ENCODE results near the gene TAF1C. TPM values are rescaled to one million over a fixed set of nuclear protein-coding genes. Genes with fewer than 3 reads are reported as not detected.

TAF1C gene
- total and polyA plus RNA-seq, 2 of the 8 experiments (the other 6 are each of a cell fraction or from before 2014, with no cell fraction given): 44.6 to 63.8 TPM

DNA sequence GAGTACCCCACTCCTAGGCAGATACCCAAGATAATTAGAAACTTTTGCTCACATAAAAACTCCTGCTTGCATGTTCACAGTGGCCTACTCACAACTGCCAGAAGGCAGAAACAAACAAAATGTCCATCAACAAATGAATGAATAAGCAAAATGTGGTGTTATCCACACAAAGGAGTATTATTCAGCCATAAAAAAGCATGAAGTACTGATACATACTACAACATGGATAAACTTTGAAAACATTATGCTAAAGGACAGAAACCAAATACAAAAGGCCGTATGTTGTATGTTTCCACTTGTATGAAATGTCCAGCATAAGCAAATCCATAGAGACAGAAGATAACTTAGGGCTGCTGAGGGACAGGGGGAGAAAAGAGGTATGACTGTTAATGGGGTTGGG is 43.8 kb downstream of the TAF1C start:
- no peak overlapping the region for H4K5ac ChIP-seq (ENCODE audit: insufficient read length, low read depth, low read length)

More for the DNA sequence above, 43.8 kb downstream of the TAF1C start:
- Histone ChIP-seq H3K4me1 (replicated peaks in 1 of 4; ENCODE audit: control insufficient read depth in 3 of 4, insufficient read depth in 4 of 4, low read length in 3 of 4) (peaks cover 7 to 20% (median 12%) of the 10 kb centered on the region in 4 experiments), H3K23me2 (ENCODE audit: low read depth, low read length) (peaks cover 8% of the 10 kb centered on the region; the same call in 1 of the 2 replicates), H3K18ac (ENCODE audit: extremely low read depth, low read length) (no peak overlapping the region), H3K79me1 (ENCODE audit: low read depth, low read length) (peaks cover 8% of the 10 kb centered on the region), H3K27ac (ENCODE audit: low read depth, low read length) (no peak overlapping the region), H3K27me3 (replicated peaks in 1 of 4; ENCODE audit: control insufficient read depth in 3 of 4, extremely low read depth in 1 of 4, insufficient read depth in 3 of 4, low read length in 3 of 4) (peaks cover 0 to 7% (median 3%) of the 10 kb centered on the region in 4 experiments; a peak in 2 of 7 replicates), H2BK120ac (replicated peaks; ENCODE audit: low read depth, low read length) (no peak overlapping the region), H3K23ac (ENCODE audit: insufficient read length) (no peak overlapping the region), H3K9me3 (ENCODE audit: insufficient read depth in 2 of 2, low read depth in 1 of 2, low read length in 1 of 2) (no peaks in the 10 kb centered on the region), H3K79me2 (ENCODE audit: control insufficient read depth in 1 of 2, insufficient read depth in 2 of 2, low read length in 2 of 2) (peaks cover 5 to 55% of the 10 kb centered on the region in 2 experiments; a peak in 3 of 4 replicates), H2BK5ac (ENCODE audit: low read depth, low read length) (no peak overlapping the region), H3K4me3 (ENCODE audit: extremely low read depth in 1 of 4, insufficient read depth in 2 of 4, low read depth in 3 of 4, low read length in 4 of 4) (peak overlapping the region in 2 of 4 experiments; percentile 91 to 97; a peak in 2 of 8 replicates), H3K4me2 (ENCODE audit: insufficient read depth in 1 of 2, low read depth in 2 of 2, low read length in 2 of 2) (peak overlapping the region; percentile 89 to 97; a peak in 3 of 4 replicates), H2BK12ac (ENCODE audit: low read depth, low read length) (no peak overlapping the region), H3K4ac (replicated peaks; ENCODE audit: insufficient read length, low read depth, low read length) (no peak overlapping the region), H3K9ac (replicated peaks in 1 of 4; ENCODE audit: extremely low read depth in 1 of 4, low read depth in 3 of 4, low read length in 3 of 4) (no peak overlapping the region), H2AFZ (ENCODE audit: low read length) (no peak overlapping the region), H3K36me3 (ENCODE audit: control insufficient read depth in 2 of 4, insufficient read depth in 4 of 4, low read length in 3 of 4) (peaks cover 0 to 3% (median 0%) of the 10 kb centered on the region in 4 experiments; a peak in 1 of 8 replicates), H3K56ac (replicated peaks; ENCODE audit: insufficient read length, low read depth, low read length) (no peak overlapping the region), H2BK15ac (ENCODE audit: low read length) (no peak overlapping the region), H2AK5ac (ENCODE audit: low read depth, low read length) (no peak overlapping the region), H3K14ac (ENCODE audit: insufficient read length) (no peak overlapping the region), H4K91ac (replicated peaks; ENCODE audit: insufficient read length, low read length) (no peak overlapping the region), H2BK20ac (ENCODE audit: low read length) (no peak overlapping the region), H4K20me1 (replicated peaks in 1 of 2; ENCODE audit: control insufficient read depth in 1 of 2, insufficient read depth in 2 of 2, low read length in 2 of 2) (peaks cover 3 to 6% of the 10 kb centered on the region in 2 experiments), H4K8ac (ENCODE audit: extremely low read depth, insufficient read depth, low read length) (no peak overlapping the region)
- DNase-seq (ENCODE audit: low read depth in 1 of 2, low spot score in 2 of 2) (no peak), FAIRE-seq (no peak)
- 86% methylated on average over 1 of the region's 1 CpG; no CpG with 5 or more reads in 1 of the 2 experiments for WGBS, 2 experiments (ENCODE audit: extremely low coverage in 1 of 2, insufficient coverage in 1 of 2, insufficient read length in 1 of 2, insufficient replicate concordance in 2 of 2, low coverage in 1 of 2, low lambda C conversion rate in 2 of 2, missing lambda C conversion rate in 1 of 2)
- ChIA-PET POLR2A (ENCODE audit: partially characterized antibody) (no interaction called here), CTCF (ENCODE audit: partially characterized antibody) (interaction anchor here (0.5 to 4.9 kb wide), 5 partner anchors 13 to 36 kb away, joined by 3 to 44 read pairs (median 4); partner anchors contain the start of gene MBTPS1)
- TF ChIP-seq EP300 (IDR thresholded peaks at IDR 0.05; ENCODE audit: borderline replicate concordance in 1 of 2, low read depth in 2 of 2, low read length in 2 of 2) (no peak), CTBP2 (IDR thresholded peaks at IDR 0.05; ENCODE audit: borderline replicate concordance, insufficient read depth, insufficient read length, low read length) (no peak), CEBPB (IDR thresholded peaks at IDR 0.05; ENCODE audit: low read depth, low read length) (no peak), NANOG (IDR thresholded peaks at IDR 0.05; ENCODE audit: insufficient read depth, low read depth, low read length, poor library complexity, severe bottlenecking) (no peak), SUZ12 (IDR thresholded peaks at IDR 0.05; ENCODE audit: low read length) (no peak), RBBP5 (IDR thresholded peaks at IDR 0.05; ENCODE audit: borderline replicate concordance, low read depth, low read length) (no peak), BRCA1 (IDR thresholded peaks at IDR 0.05; ENCODE audit: low read depth, low read length) (no peak)
- TF ChIP-seq, protein P1, sequence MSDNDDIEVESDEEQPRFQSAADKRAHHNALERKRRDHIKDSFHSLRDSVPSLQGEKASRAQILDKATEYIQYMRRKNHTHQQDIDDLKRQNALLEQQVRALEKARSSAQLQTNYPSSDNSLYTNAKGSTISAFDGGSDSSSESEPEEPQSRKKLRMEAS (IDR thresholded peaks at IDR 0.05): no peak
- TF ChIP-seq, protein P2, sequence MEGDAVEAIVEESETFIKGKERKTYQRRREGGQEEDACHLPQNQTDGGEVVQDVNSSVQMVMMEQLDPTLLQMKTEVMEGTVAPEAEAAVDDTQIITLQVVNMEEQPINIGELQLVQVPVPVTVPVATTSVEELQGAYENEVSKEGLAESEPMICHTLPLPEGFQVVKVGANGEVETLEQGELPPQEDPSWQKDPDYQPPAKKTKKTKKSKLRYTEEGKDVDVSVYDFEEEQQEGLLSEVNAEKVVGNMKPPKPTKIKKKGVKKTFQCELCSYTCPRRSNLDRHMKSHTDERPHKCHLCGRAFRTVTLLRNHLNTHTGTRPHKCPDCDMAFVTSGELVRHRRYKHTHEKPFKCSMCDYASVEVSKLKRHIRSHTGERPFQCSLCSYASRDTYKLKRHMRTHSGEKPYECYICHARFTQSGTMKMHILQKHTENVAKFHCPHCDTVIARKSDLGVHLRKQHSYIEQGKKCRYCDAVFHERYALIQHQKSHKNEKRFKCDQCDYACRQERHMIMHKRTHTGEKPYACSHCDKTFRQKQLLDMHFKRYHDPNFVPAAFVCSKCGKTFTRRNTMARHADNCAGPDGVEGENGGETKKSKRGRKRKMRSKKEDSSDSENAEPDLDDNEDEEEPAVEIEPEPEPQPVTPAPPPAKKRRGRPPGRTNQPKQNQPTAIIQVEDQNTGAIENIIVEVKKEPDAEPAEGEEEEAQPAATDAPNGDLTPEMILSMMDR (IDR thresholded peaks at IDR 0.05; ENCODE audit: control extremely low read depth in 1 of 3, insufficient read depth in 1 of 3, low read depth in 1 of 3, low read length in 3 of 3): no peak
